SHP77 treated with DMSO at 0.1 percent for 48 hours (cell line): ENCODE results near the gene DPY19L1.
A peak's percentile ranks its signal among the peaks of the same experiment; 100 is the strongest.
"Not testable (repeated sequence)": the region's sequence is repeated elsewhere in the genome, so short reads cannot be mapped to it uniquely, and the experiment has no call there.

ENCODE experiments used
- DNase-seq: peaks from one replicate; lab custom pipeline; 2025; lab: John Stamatoyannopoulos, UW

The DPY19L1 gene

GRCh38 chr7:35037211-35037525 lies at the start of gene DPY19L1:
DPY19L1 (minus strand) TSS chr7:35037485; CDS start chr7:35037394, 91 bp downstream.
- no peak for DNase-seq

GRCh38 chr7:35079517-35079916 lies 42.2 kb upstream of the DPY19L1 start:
- not testable (repeated sequence) for DNase-seq

- DNase-seq, result not testable (repeated sequence)
These were observed 36.7 kb upstream of the DPY19L1 start for GRCh38 chr7:35074008-35074407.

- DNase-seq, result not testable (repeated sequence)
These were observed 35.9 kb upstream of the DPY19L1 start for GRCh38 chr7:35072950-35073827.

GRCh38 chr7:35069084-35069483 lies 31.8 kb upstream of the DPY19L1 start:
- DNase-seq, result not testable (repeated sequence)

- DNase-seq, result not testable (repeated sequence)
These were observed 28.1 kb upstream of the DPY19L1 start for GRCh38 chr7:35065382-35065781.

GRCh38 chr7:35058571-35058970 lies 21.3 kb upstream of the DPY19L1 start:
- not testable (repeated sequence) for DNase-seq

- not testable (repeated sequence) for DNase-seq
These were observed 20.5 kb upstream of the DPY19L1 start for GRCh38 chr7:35057505-35058451.

GRCh38 chr7:35055733-35056132 lies 18.4 kb upstream of the DPY19L1 start:
- not testable (repeated sequence) for DNase-seq

- not testable (repeated sequence) for DNase-seq
These were observed 16.3 kb upstream of the DPY19L1 start for GRCh38 chr7:35053488-35054175.

GRCh38 chr7:35048390-35048789 lies 11.1 kb upstream of the DPY19L1 start:
- DNase-seq, result not testable (repeated sequence)

GRCh38 chr7:35047912-35048305 lies 10.6 kb upstream of the DPY19L1 start:
- DNase-seq, result not testable (repeated sequence)

GRCh38 chr7:35047263-35047911 lies 10.1 kb upstream of the DPY19L1 start:
- DNase-seq, result not testable (repeated sequence)

- DNase-seq, result not testable (repeated sequence)
These were observed 6.0 kb upstream of the DPY19L1 start for GRCh38 chr7:35043301-35043700.

- no peak for DNase-seq
These were observed 3.6 kb upstream of the DPY19L1 start for GRCh38 chr7:35040906-35041305.

- no peak for DNase-seq
These were observed 2.1 kb upstream of the DPY19L1 start for GRCh38 chr7:35039343-35039742.

GRCh38 chr7:35038354-35038753 lies 1.1 kb upstream of the DPY19L1 start:
- DNase-seq, result no peak

- peak; percentile 77 for DNase-seq
These were observed 449 bp upstream of the DPY19L1 start for GRCh38 chr7:35037526-35038341.

GRCh38 chr7:35036361-35037171 lies 719 bp downstream of the DPY19L1 start:
- peak; percentile 52 for DNase-seq

- no peak for DNase-seq
These were observed 1.7 kb downstream of the DPY19L1 start for GRCh38 chr7:35035511-35035961.
